Coronary artery (tissue), 2 donors: Measurements from ENCODE around the gene NPR2.

ENCODE experiments used
- DNase-seq: peaks from one replicate; pipeline ENCODE4 v3.0.0-alpha.2; 2017; ENCODE audit warnings: low spot score
- H3K27ac ChIP-seq, 2 donors: fragments of 200-600 bp; sonication (generic); one replicate each; pipeline ENCODE4 v1.5.1; 2016 to 2019
- H3K4me3 ChIP-seq: fragments of 200-600 bp; sonication (generic); 2 replicates; pipeline ENCODE4 v1.5.1; 2016; ENCODE audit warnings: mild to moderate bottlenecking, moderate library complexity
- TF ChIP-seq, protein P1 (sequence below): fragments of 200-600 bp; sonication (generic); IDR thresholded peaks from one replicate; pipeline ENCODE4 v1.5.1; 2019; ENCODE audit warnings: antibody characterized with exemption

The NPR2 gene

DNA sequence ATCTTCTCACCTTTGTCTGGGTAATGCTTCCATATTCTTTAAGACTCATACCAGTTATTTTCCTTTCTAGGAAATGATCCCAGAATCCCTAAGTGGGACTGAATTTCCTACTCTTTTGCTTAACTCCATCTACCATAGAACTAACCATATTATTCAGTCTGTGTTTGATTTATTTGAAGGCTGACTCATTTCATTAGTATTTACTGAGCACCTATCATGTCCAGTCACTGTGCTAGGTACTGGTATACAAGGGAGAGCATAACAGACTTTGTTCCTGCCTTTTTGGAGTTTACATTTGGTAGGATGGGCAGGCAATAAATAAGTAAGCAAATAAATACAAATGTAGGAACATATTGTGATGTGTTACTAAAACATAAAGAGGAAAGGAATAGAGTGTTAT lies 4.3 kb downstream of the NPR2 start:
- no peak for DNase-seq
- TF ChIP-seq, protein P1, sequence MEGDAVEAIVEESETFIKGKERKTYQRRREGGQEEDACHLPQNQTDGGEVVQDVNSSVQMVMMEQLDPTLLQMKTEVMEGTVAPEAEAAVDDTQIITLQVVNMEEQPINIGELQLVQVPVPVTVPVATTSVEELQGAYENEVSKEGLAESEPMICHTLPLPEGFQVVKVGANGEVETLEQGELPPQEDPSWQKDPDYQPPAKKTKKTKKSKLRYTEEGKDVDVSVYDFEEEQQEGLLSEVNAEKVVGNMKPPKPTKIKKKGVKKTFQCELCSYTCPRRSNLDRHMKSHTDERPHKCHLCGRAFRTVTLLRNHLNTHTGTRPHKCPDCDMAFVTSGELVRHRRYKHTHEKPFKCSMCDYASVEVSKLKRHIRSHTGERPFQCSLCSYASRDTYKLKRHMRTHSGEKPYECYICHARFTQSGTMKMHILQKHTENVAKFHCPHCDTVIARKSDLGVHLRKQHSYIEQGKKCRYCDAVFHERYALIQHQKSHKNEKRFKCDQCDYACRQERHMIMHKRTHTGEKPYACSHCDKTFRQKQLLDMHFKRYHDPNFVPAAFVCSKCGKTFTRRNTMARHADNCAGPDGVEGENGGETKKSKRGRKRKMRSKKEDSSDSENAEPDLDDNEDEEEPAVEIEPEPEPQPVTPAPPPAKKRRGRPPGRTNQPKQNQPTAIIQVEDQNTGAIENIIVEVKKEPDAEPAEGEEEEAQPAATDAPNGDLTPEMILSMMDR: no peak
- Histone ChIP-seq H3K27ac (no peak overlapping the region), H3K4me3 (no peak overlapping the region)

DNA sequence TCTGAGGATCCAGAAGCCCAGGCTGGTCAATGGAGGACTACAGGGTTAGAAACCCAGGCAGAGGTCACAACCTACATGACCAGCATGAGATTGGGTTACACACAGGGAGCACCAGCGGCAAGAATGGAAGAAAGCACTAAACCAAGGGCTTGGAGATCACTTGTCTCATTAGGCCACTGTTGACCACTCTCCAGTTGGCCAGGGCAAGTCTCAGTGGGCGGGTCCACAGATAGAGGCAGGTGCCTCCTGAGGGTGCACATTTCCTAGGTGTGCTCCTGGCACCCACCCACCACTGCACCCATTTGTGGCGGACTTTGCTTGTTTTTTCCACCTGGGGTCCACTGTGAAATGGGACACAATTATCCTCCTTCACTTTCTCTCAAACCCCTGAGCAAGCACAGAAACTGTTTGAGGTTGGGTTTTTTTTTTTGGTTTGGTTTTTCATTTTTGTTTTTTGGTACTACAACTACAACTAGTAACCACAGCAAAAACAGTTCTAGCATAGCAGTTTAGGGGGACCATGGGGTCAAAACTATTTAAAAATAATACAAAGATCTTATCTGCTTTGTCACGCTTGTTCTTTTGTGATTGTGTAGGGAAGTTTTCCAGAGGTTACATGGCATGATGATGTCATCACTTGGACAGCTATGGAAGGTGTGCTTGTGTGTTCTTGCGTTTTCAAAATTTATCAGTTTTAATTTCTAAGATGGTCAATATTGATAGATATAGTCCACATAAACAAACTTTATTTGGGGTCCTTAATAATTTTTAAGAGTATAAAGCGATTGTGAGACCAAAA lies 6.1 kb downstream of the NPR2 start:
- TF ChIP-seq, protein P1: no peak
- H3K4me3 ChIP-seq: no peak overlapping the region
- DNase-seq: no peak
- H3K27ac ChIP-seq: no peak overlapping the region

DNA sequence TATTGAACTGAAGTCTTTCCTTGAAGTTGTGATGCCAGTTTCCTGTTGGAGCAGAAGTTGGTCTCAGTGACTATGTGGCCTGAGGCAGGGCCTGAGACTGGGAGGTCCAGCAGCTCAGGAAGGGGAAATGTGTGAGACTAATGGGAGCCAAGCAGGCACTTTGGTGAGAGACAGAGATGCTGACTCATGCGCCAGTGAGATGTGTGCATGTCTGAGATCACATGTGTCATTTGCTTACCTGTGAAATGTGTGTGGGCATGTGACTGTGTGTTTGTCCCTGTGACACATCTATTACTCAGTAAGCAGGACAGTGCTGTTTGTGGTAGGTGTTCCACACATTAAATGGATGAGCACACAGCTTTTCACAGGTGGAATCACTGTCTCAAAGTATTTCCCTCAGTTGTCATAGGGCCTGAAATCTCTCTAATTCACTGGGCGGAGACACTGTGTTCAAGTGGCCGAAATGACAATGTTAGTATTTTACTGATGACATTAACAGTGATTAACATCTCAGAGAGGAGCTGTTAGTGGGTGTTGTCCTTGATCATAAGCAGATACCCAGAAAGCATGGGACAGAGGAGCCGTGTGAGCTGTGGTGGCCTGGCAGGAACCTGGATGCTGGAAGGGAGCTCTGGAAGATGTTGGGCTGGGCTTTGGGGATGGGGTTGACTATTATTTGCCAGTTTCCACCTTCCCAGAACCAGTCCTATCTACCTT lies 7.4 kb downstream of the NPR2 start:
- Histone ChIP-seq H3K27ac (no peak overlapping the region), H3K4me3 (no peak overlapping the region)
- DNase-seq: peak; percentile 57
- TF ChIP-seq, protein P1: no peak

DNA sequence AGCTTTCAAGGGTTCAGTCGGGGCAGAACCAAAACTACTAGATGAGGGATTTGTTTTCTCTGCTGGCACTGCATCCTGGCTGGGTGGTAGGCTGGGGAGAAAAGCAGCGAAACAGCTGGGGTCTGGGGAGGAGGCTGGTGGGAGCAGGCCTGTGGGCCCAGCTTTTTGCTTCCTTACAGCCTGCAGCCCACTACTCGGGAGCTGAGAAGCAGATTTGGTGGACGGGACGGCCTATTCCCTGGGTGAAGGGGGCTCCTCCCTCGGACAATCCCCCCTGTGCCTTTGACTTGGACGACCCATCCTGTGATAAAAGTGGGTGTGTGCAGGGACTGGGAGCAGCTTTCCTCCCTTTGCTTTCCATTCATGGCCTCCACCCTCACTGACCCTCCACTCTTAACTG lies 9.1 kb downstream of the NPR2 start:
- TF ChIP-seq, protein P1: no peak
- H3K4me3 ChIP-seq: no peak overlapping the region
- no peak overlapping the region for H3K27ac ChIP-seq
- DNase-seq: peak; percentile 63

DNA sequence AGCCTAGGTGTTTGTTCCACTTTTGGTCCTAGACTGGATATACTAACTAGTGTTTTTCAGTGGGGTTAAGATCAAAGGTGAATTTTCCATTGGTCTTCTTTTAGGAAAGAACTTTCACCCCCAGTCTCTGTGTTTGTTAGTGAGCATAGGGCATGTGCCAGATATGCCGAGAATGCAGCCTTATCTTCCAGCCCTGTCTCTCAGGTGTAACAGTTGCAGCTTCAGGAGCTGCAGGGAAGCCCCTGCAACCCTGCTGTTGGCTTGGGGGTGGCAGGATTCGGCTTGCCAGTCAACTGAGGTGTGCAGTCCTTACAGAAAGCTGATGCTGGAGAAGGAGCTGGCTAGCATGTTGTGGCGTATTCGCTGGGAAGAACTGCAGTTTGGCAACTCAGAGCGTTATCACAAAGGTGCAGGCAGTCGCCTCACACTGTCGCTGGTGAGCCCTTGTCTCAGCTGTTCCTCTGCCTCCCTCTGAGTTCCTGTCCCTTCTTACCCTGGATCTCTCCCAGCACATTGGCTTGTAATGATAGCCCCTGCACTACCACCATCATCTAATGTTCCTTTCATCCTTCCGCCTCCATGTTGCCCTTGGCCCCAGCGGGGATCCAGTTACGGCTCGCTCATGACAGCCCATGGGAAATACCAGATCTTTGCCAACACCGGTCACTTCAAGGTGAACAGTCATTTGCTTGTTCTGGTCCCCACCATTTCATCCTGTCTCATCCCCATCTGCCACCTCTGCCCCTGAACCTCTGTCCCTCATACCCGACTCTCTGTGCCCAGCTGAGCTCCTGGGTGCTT lies 10.1 kb downstream of the NPR2 start:
- Histone ChIP-seq H3K4me3 (no peak overlapping the region), H3K27ac (no peak overlapping the region)
- DNase-seq: no peak
- TF ChIP-seq, protein P1: no peak

DNA sequence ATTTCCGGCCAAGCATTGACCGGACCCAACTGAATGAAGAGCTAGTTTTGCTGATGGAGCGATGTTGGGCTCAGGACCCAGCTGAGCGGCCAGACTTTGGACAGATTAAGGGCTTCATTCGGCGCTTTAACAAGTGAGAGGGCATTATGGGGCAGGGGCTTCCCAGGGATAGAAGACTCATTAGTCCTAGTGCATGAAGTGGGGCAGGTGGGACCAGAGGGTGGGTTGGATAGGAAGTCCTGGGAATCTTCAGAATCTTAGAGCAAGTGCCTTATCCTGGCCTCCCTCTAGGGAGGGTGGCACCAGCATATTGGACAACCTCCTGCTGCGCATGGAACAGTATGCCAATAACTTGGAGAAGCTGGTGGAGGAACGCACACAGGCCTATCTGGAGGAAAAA lies 14.7 kb downstream of the NPR2 start:
- peak; percentile 24 for DNase-seq
- TF ChIP-seq, protein P1: no peak
- Histone ChIP-seq H3K27ac (no peak overlapping the region), H3K4me3 (no peak overlapping the region)
